Measurements from ENCODE around the gene MEMO1. TPM values are rescaled to one million over a fixed set of nuclear protein-coding genes. Genes with fewer than 3 reads are reported as not detected.

MEMO1 gene
- total and polyA plus RNA-seq, 9 of the 15 experiments (the other 6 are each of a cell fraction or from before 2014, with no cell fraction given): 22.1 to 87.7 (median 61.2) TPM

GRCh38 chr2:31987454-31988220 lies 23.2 kb downstream of the MEMO1 start (continued):
- TF ChIP-seq JUND (IDR thresholded peaks at IDR 0.05; ENCODE audit: borderline replicate concordance, low read depth, low read length) (no peak; the same call in 1 of the 2 replicates), JUND (tag; IDR thresholded peaks at IDR 0.05; ENCODE audit: borderline replicate concordance, low read depth, low read length) (peak; percentile 14; the same call in 1 of the 3 replicates), PHF20 (IDR thresholded peaks at IDR 0.05; ENCODE audit: partially characterized antibody) (no peak), TCFL5 (CRISPR knock-in tag; conservative IDR thresholded peaks at IDR 0.05) (no peak), NBN (IDR thresholded peaks at IDR 0.05; ENCODE audit: low read depth) (no peak)

- Histone ChIP-seq H3K79me2 (ENCODE audit: control insufficient read depth, insufficient read depth, low read length) (peaks cover 94% of the 10 kb centered on the region), H3K9me1 (ENCODE audit: control insufficient read depth, insufficient read depth, low read length) (no peaks in the 10 kb centered on the region), H3K27me3 (ENCODE audit: control insufficient read depth in 2 of 2, insufficient read depth in 2 of 2, low read length in 2 of 2) (no peaks in the 10 kb centered on the region), H3K4me1 (replicated peaks in 1 of 2; ENCODE audit: control insufficient read depth in 2 of 2, insufficient read depth in 2 of 2, low read length in 2 of 2) (peaks cover 6 to 11% of the 10 kb centered on the region in 2 experiments; a peak in 4 of 5 replicates), H3K36me3 (ENCODE audit: control insufficient read depth, insufficient read depth, low read length) (peaks cover 4% of the 10 kb centered on the region; the same call in 2 of the 3 replicates), H3K27ac (ENCODE audit: extremely low read depth, low read depth, low read length) (peak overlapping the region; percentile 32; the same call in 1 of the 3 replicates), H2AFZ (ENCODE audit: low read depth, low read length) (no peak overlapping the region), H3K4me2 (ENCODE audit: insufficient read depth, low read length) (no peak overlapping the region), H3K9me3 (replicated peaks; ENCODE audit: control insufficient read depth, insufficient read depth, low read depth, low read length) (no peaks in the 10 kb centered on the region), H4K20me1 (replicated peaks; ENCODE audit: control insufficient read depth, insufficient read depth, low read length) (no peaks in the 10 kb centered on the region), H3K9ac (ENCODE audit: insufficient read depth in 1 of 2, low read depth in 2 of 2, low read length in 2 of 2) (no peak overlapping the region), H3K4me3 (no peak overlapping the region)
- ATAC-seq: peak; percentile 25; the same call in 1 of the 3 replicates
- CTCF ChIA-PET (ENCODE audit: low intra/inter-chr PET ratio): no interaction called here
- TF ChIP-seq ZNF121 (CRISPR knock-in tag; conservative IDR thresholded peaks at IDR 0.05) (peak; percentile 20; the same call in 1 of the 2 replicates), MEIS2 (IDR thresholded peaks at IDR 0.05; ENCODE audit: partially characterized antibody) (no peak)
- intact Hi-C loops (cut with micrococcal nuclease) (no loop called here), in situ Hi-C loops (cut with MboI) (no loop called here)
- FAIRE-seq: no peak
- no TSS peak for BruUV-seq (replicated peaks)
- WGBS (ENCODE audit: insufficient coverage, low coverage, missing lambda C conversion rate): 79% methylated on average over 3 of the region's 3 CpGs
- POLR2A ChIA-PET: interaction anchor here (0.6 to 1.3 kb wide), 2 partner anchors 32 to 1497 kb away, joined by 3 to 4 read pairs; no protein-coding TSS in a partner anchor
- DNase-seq (ENCODE audit: extremely low read depth in 1 of 4, low spot score in 3 of 4): no peak
Observed at GRCh38 chr2:31986906-31987305, 23.9 kb downstream of the MEMO1 start.
